T-helper 2 cell treated with Interferon-gamma antibody and Interleukin-4, amounts not matched to agents 100 ng/mL and 5 ng/mL, for 36 hours (primary cell): ENCODE results near the gene MDM2. TPM values are rescaled to one million over a fixed set of nuclear protein-coding genes. Genes with fewer than 3 reads are reported as not detected.
"Not testable (repeated sequence)": the region's sequence is repeated elsewhere in the genome, so short reads cannot be mapped to it uniquely, and the experiment has no call there.

ENCODE experiments used
- intact Hi-C: fragments of 100-400 bp; cut with micrococcal nuclease; formaldehyde crosslinking; loops from one replicate; pipeline ENCODE4 v1.15.1; 2023
- total RNA-seq: library from RNA; stranded (reverse); gene quantifications from 2 replicates; pipeline ENCODE4 v1.2.3, GENCODE V29; 2022

MDM2 gene
- total RNA-seq, 1 donor from 2014 or later, result 213 TPM

DNA sequence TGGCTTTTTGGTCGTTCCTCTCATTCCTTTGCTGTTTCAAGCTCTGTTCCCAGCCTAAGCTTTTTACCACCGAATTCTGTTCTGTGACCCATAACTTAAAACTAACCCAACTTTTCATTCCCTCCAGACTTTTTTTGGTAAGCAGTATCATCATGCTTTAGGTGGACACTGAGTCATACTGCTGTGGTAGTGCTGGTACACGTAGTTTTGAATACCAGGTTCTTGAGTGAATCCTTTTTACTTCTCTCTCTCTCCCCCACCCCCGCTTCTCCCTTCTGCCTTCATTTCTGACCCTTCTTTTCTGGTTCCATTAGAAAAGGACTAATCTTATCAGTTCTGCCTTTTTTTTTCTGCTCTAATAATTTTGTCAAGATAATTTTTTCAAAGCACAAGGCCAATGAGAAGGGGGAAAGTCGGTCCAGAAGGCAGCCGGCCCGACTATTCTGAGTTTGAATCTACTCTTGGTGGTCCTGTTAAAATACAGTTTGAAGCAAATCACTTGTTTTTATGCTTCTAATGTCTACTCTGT lies 2.3 kb upstream of the MDM2 start:
- intact Hi-C loops, result loop anchor here (2.0 to 5.0 kb wide), 4 partner anchors 118 to 473 kb away; partner anchors contain the start of genes MDM1 and NUP107

DNA sequence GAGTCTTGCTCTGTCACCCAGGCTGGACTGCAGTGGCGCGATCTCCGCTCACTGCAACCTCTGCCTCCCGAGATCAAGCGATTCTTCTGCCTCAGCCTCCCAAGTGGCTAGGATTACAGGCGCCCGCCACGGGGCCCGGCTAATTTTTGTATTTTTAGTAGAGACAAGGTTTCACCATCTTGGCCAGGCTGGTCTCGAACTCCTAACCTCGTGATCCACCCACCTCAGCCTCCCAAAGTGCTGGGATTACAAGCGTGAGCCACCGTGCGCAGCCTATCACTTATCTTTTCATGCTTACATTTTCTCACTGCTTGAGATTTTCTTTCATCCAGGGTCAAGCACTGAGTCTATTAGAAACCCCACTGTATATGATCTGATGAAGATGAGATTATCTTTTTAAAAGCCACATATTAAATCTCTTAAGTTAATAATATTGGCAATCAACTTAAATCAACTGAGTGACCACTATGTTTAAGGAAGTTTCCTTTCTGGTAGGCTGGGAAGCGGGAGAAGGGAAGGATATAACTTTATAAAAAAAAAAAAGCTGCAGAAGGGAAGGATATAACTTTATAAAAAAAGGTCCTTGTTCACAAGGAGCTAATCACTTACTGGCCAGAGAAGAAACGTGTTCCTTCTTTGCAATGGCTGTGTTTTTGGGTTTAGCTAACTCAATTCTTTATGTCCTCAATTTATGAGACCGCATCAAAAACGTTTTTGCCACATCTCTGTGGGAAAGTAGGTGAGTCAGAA lies 1.3 kb upstream of the MDM2 start:
- intact Hi-C loops, result loop anchor here (1.0 to 5.0 kb wide), 5 partner anchors 119 to 474 kb away; partner anchors contain the start of genes MDM1, NUP107 and RAP1B

DNA sequence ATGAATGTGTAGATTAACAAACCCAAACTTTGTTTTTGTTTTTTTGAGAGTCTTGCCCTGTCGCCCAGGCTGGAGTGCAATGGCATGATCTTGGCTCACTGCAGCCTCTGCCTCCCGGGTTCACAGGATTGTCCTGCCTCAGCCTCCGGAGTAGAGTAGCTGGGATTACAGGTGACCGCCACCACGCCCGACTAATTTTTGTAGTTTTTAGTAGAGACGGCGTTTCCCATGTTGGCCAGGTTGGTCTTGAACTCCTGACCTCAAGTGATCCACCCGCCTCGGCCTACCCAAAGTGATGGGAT lies 752 bp upstream of the MDM2 start:
- intact Hi-C loops, result loop anchor here (1.0 to 5.0 kb wide), 5 partner anchors 120 to 475 kb away; partner anchors contain the start of genes MDM1, NUP107 and RAP1B

DNA sequence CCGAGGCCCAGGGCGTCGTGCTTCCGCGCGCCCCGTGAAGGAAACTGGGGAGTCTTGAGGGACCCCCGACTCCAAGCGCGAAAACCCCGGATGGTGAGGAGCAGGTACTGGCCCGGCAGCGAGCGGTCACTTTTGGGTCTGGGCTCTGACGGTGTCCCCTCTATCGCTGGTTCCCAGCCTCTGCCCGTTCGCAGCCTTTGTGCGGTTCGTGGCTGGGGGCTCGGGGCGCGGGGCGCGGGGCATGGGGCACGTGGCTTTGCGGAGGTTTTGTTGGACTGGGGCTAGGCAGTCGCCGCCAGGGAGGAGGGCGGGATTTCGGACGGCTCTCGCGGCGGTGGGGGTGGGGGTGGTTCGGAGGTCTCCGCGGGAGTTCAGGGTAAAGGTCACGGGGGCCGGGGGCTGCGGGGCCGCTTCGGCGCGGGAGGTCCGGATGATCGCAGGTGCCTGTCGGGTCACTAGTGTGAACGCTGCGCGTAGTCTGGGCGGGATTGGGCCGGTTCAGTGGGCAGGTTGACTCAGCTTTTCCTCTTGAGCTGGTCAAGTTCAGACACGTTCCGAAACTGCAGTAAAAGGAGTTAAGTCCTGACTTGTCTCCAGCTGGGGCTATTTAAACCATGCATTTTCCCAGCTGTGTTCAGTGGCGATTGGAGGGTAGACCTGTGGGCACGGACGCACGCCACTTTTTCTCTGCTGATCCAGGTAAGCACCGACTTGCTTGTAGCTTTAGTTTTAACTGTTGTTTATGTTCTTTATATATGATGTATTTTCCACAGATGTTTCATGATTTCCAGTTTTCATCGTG lies 612 bp downstream of the MDM2 start:
- intact Hi-C loops, result loop anchor here (1.0 to 5.0 kb wide), 8 partner anchors 24 to 1540 kb away; partner anchors contain the start of genes CAND1, CPM, MDM1 and NUP107

DNA sequence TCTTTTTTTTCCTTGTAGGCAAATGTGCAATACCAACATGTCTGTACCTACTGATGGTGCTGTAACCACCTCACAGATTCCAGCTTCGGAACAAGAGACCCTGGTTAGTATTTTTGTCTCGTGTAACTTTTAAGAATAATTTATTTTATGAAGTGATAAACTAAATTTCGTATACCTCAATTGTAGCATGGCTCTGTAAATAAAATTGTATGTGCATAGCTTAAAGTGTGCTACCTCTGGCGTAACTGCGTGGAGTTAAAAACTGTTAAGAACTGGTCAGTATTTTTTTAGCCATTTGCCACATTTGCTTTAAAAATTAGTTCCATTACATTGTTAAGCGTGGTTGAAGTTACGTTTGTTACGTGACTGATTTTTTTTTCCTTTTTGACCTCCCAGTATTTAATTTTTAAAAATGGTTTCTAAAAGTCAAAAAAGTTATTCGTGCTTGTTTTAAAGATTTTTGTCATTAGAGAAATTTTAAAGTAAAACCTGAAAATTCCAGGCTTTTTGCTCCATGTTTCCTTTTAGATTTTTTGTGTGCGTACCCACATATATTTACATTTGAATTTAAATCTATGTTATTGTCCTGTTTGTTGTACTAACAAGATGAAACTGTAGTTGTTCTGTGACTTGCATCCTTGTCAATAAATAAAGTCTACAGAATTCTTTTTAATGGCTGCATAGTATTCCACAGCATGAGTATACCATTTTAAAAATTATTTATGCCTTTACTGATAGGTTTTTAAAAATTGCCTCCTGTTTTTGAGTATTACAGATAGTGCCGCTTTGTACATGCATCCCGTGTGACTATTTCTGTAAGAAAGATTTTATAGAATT lies 1.4 kb downstream of the MDM2 start:
- intact Hi-C loops, result loop anchor here (2.0 to 5.0 kb wide), 5 partner anchors 23 to 1541 kb away; partner anchors contain the start of genes CAND1, CPM, MDM1 and NUP107

DNA sequence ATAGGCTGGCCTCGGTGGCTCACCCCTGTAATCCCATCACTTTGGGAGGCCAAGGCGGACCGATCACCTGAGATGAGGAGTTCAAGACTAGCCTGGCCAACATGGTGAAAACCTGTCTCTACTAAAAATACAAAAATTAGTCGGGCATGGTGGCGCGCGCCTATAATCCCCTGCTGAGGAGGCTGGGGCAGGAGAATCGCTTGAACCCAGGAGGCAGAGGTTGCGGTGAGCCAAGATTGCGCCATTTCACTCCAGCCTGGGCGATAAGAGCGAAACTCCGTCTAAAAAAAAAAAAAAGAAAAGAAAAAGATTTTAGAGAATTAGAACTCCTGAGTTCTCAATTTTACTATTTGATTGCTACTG lies 2.0 kb downstream of the MDM2 start:
- intact Hi-C loops, result not testable (repeated sequence)

DNA sequence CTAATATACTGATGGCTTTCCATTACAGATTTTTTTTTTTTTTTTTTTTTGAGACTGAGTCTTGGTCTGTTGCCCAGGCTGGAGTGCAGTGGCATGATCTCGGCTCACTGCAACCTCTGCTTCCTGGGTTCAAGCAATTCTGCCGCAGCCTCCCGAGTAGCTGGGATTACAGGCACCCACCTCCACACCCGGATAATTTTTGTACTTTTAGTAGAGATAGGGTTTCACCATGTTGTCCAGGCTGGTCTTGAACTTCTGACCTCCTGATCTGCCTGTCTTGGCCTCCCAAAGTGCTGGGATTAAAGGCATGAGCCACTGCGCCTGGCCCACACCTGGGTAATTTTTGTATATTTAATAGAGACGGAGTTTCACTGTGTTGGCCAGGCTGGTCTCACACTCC lies 3.6 kb downstream of the MDM2 start:
- intact Hi-C loops, result not testable (repeated sequence)

DNA sequence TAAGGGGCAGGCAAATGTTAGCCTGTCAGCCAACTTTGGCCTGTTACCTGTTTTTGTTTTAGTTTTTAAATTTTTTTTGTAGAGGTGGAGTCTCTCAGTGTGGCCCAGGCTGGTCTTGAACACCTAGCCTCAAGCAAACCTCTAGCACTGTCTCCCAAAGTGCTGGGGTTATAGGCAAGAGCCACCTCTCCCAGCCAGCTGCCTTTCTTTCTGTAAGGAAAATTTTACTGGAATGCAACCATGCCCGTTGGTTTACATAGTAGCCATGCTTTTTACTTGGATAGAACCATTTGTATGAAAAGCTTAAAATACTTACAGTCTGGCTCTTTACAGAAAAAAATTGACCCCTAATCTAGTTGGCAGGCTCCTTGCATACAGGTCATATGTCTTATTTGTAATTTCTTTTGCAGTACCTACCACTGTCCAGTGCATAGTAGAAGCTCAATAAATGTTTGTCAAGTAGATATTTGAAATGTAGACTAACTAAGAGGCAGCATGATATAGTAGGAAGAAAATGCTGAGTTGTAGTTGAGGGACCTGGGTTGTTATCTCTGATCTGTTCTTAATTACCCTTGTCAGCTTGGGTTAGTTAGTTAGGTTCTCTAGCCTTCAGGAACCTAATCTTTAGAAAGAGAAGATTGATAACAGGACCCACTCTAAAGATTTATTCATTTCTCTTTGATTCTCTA lies 4.7 kb downstream of the MDM2 start:
- intact Hi-C loops, result no loop called here

DNA sequence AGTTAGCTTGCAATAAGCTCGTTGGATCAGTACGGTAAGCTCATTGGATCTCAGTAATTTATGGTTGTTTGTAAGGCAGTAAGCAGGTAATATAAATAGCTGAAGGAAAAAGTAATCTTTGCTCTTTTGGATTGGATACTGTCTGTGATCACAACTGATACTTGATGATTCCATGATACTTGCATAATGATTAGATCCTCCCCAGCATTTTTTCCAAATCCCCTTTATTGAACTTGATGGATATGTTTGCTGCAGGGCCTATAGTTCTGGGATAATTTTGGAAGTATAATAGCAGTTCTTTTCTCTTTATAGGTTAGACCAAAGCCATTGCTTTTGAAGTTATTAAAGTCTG lies 5.2 kb downstream of the MDM2 start:
- intact Hi-C loops, result no loop called here

DNA sequence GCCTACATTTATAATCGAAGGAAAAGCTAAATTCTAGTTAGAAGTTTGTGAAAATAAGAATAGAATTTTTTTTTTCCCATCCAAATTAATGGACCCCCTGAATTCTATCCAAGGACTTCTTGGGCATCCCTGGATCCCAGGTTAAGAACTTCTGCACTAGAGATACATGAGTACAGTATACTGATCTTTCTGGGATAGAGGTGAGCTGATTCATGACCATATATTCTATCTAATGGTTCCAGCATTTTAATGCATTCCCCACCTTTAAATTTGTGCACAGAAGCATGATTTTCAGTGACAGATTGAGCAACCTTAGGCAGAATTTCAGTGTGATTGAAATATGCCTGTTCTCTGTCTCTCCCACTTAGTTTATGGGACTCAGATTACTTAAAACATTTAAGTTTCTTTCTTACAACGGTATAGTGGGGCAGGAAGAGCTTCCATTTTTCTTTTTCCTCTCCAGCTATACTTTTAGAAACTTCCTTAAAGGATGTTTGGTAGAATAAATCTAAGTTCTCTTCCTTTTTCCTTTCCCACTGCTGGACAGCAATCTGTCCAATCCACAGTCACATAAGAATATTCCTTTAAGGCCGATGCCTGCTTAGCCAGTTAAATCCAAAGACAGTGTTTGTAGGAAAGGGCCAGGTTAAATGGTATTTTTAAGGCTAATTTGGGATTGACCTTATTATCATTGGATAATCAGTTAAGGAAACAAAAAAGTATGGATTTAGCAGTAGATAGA lies 6.7 kb downstream of the MDM2 start:
- intact Hi-C loops, result no loop called here

DNA sequence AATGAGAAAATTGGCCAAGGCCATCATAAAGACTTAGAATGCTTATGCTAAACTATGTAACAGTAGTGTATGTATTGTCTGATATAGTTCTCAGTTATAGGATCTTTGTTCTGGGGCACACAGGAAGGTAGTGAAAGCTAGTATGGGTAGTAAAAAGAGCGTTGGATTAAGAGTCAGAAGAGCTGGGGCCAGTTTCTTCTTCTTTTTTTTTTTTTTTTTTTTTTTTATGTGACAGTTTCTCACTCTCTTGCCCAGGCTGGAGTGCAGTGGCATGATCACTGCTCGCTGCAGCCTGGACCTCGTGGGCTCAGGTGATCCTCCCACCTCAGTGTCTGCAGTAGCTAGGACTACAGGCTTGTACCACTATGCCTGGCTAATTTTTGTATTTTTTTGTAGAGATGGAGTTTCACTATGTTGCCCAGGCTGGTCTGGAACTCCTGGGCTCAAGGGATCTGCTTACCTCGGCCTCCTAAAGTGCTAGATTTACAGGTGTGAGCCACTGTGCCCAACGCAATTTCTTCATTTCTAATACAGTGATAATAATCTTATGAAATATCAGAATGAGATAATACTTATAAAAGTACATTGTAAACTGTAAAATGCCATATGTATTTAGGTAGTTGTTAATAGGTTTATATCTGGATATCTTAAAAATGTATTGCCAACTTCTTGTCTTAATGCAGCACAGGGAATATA lies 7.4 kb downstream of the MDM2 start:
- intact Hi-C loops, result no loop called here

DNA sequence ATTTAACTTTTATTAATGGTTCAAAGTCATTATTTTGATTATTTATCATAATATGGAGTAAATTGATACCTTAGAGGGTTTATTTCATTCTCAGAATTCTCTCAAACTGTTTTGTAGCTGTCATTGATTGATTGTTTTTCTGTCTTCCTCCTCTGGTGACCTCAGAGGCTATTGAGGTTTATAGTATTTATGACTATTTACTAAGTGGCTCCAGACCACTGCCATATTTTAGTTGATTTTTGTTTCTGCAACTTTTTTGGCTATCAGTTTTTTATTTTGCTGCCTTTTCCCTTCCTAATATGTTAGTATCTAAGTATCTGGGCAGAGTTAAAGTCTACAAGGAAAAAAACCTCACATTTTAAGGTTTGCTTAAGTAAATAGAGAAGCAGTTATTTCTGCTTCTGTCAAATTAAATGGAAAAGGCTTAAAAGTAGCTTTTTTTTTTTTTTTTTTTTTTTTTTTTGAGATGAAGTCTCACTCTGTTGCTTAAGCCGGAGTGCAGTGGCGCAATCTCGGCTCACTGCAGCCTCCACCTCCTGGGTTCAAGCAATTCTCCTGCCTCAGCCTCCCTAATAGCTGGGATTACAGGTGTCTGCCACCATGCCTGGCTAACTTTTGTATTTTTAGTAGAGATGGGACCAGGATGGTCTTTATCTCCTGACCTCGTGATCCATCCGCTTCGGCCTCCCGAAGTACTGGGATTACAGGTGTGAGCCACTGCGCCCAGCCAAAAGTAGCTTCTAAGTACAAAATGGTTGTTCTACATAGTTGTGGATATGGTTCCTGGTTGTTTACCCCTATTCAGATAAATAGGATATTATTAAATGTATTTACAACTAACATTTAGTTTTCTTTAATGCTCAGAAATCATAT lies 8.2 kb downstream of the MDM2 start:
- intact Hi-C loops, result no loop called here

DNA sequence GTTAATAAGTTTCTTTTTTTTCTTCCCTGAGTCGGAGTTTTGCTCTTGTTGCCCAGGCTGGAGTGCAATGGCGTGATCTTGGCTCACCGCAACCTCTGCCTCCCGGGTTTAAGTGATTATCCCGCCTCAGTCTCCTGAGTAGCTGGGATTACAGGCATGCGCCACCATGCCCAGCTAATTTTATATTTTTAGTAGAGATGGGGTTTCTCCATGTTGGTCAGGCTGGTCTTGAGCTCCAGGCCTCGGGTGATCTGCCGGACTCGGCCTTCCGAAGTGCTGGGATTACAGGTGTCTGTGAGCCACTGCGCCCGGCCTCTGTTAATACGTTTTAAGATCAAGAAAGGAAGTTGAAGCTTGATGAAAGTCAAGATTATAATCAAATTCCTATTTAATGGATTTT lies 11.5 kb downstream of the MDM2 start:
- intact Hi-C loops, result not testable (repeated sequence)

DNA sequence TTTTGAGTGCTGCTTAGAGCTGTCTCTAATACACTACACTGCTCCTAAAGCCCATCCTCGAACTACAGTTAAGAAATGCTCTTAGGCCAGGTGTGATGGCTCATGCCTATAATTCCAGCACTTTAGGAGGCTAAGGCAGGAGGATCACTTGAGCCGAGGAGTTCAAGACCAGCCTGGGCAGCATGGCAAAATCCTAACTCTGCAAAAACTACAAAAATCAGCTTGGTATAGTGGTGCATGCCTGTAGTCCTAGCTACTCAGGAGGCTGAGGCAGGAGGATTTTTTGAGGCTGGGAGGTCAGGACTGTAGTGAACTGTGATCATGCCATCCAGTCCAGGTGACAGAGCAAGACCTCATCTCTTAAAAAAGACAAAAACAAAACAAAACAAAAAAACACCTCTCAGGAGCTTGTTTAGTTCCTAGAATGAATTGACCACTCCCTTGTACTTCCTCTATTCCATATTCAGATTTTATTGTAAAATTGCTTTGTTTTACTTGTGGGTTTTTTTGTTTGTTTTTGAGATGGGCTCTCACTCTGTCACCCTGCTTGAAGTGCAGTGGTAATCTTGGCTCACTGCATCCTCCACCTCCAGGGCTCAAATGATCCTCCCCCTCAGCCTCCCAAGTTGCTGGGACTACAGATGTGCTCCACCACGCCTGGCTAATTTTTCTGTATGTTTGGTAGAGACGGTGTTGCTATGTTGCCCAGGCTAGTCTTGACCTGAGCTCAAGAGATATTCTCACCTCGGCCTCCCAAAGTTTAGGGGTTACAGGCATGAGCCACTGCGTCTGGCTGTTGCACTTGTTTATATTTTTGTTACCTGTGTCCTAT lies 13.6 kb downstream of the MDM2 start:
- intact Hi-C loops, result no loop called here

DNA sequence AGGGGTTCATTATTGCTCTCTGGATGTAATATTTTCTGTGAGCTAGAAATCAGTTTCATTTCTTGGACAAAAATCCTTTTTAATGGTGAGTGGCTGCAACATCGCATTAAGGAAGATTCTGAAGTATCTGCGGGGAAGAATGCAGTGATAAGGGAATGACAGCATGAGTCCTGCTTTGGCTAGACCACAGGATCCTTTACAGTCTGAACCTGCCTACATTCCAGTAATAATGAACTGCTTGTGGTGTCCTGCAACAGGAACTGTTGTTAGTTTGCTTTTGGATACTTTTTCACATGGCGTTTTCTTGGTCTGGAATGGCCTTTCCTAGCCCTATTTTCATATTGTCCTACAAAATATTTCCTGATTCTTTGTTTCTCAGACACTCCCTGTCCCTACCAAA lies 15.7 kb downstream of the MDM2 start:
- intact Hi-C loops, result no loop called here

DNA sequence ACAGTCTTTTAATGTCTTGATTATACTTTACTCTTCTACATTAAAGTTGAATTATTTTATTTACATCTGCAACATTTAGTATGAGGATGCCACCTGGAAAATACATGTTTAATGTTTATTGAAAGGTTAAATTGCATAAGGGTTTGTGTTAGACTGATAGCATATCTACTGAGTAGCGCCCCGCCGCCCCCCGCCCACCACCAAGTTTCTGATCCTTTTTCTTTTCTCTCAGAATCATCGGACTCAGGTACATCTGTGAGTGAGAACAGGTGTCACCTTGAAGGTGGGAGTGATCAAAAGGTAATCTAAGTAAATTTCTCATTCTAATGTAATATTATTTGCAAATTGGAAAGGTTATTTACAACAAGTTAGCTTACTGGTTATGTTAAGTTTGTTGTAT lies 16.2 kb downstream of the MDM2 start:
- intact Hi-C loops, result no loop called here

DNA sequence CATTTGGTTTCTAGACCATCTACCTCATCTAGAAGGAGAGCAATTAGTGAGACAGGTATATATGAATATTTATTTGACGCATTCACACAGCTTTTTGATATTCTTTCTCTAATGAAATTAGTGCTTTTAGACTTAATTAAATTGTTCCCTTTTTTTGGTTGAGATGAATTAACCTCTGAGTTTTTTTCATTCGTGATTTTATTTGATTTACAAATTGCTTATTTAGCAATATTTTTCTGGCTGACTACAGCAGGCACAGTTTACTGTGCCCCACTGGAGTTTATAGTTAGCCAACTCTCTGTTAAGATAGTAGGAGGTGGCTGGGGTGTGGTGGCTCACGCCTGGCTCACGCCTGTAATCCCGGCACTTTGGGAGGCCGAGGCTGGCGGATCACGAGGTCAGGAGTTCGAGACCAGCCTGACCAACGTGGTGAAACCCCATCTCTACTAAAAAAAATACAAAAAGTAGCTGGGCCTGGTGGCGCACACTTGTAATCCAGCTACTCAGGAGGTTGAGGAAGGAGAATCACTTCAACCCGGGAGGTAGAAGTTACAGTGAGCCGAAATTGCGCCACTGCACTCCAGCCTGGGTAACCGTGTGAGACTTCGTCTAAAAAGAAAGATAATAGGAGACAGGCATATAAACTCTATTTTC lies 16.7 kb downstream of the MDM2 start:
- intact Hi-C loops, result no loop called here
